Panc1 (cell line): ENCODE data around the gene NCKAP1. TPM values are rescaled to one million over a fixed set of nuclear protein-coding genes. Genes with fewer than 3 reads are reported as not detected.

Experiments
- ATAC-seq: fragments of 200-7000 bp; cut with Tn5 transposase; 2 replicates; pipeline ENCODE4 v1.9.1; 2020; ENCODE audit warnings: mild to moderate bottlenecking, moderate library complexity
- BruUV-seq: library from RNA; stranded (reverse); fragments of 400-500 nt; replicated peaks from 2 replicates; lab custom pipeline; 2021; lab: Mats Ljungman, UMichigan
- CTCF ChIA-PET: fragments of 300-600 bp; sonication (Branson Sonifier 250); formaldehyde crosslinking; loops from one replicate; lab custom pipeline; 2022; ENCODE audit warnings: antibody characterized with exemption; lab: Charles Lee
- POLR2A ChIA-PET: fragments of 300-600 bp; sonication (Branson Sonifier 250); formaldehyde crosslinking; loops from one replicate; lab custom pipeline; 2022; ENCODE audit warnings: antibody characterized with exemption; lab: Charles Lee
- DNase-seq: peaks from one replicate; pipeline ENCODE4 v3.0.0-alpha.2; 2010; ENCODE audit warnings: low read depth, low spot score
- H3K27ac ChIP-seq: 2 replicates; pipeline ENCODE4 v1.5.1; 2011; ENCODE audit warnings: mild to moderate bottlenecking, low read length, inconsistent platforms
- H3K27me3 ChIP-seq: fragments of 200-500 bp; sonication (Bioruptor generic); 2 replicates; pipeline ENCODE4 v1.6.0; 2014; ENCODE audit warnings: low read length, inconsistent platforms; ENCODE audit not compliant: control insufficient read depth, insufficient read depth
- H3K36me3 ChIP-seq: fragments of 200-500 bp; sonication (Bioruptor generic); 2 replicates; pipeline ENCODE4 v1.5.1; 2014; ENCODE audit warnings: inconsistent platforms, mild to moderate bottlenecking, low read length, moderate library complexity; ENCODE audit not compliant: control insufficient read depth, insufficient read depth
- H3K4me1 ChIP-seq: 2 replicates; pipeline ENCODE4 v1.5.1; 2011; ENCODE audit warnings: inconsistent platforms, mild to moderate bottlenecking, low read length, moderate library complexity; ENCODE audit not compliant: control insufficient read depth, insufficient read depth
- H3K4me3 ChIP-seq, 2 experiments: 2 replicates each; pipeline ENCODE4 v1.5.1; 2011 to 2012; ENCODE audit warnings: low read depth in 2 of 2, low read length in 2 of 2, mild to moderate bottlenecking in 2 of 2, inconsistent platforms in 1 of 2, moderate library complexity in 1 of 2
- H3K9me3 ChIP-seq: fragments of 200-500 bp; sonication (Bioruptor generic); 2 replicates; pipeline ENCODE4 v1.5.1; 2014; ENCODE audit warnings: low read depth, mild to moderate bottlenecking, inconsistent platforms, low read length, moderate library complexity; ENCODE audit not compliant: control insufficient read depth, insufficient read depth
- POLR2AphosphoS5 ChIP-seq: IDR thresholded peaks from 2 replicates; pipeline ENCODE4 v1.6.1; 2012; ENCODE audit warnings: mild to moderate bottlenecking, low read depth, low read length, moderate library complexity
- SIN3A ChIP-seq: IDR thresholded peaks from 2 replicates; pipeline ENCODE4 v1.6.1; 2012; ENCODE audit warnings: low read depth, mild to moderate bottlenecking, low read length, moderate library complexity, borderline replicate concordance; ENCODE audit not compliant: insufficient read depth
- TCF7L2 ChIP-seq: IDR thresholded peaks from 2 replicates; pipeline ENCODE4 v1.6.1; 2011; ENCODE audit warnings: mild to moderate bottlenecking, low read depth, low read length, inconsistent platforms
- in situ Hi-C: cut with HindIII; loops from 2 replicates; pipeline ENCODE4 v1.10.0; 2016; ENCODE audit warnings: low sequenced_read_pairs, low pct_unique_long_range_greater_than_20kb
- intact Hi-C: fragments of 100-400 bp; cut with micrococcal nuclease; formaldehyde crosslinking; loops from one replicate; pipeline ENCODE4 v1.10.0; 2022; ENCODE audit not compliant: unreplicated experiment
- total RNA-seq: library from RNA; stranded (reverse); gene quantifications from one replicate; pipeline ENCODE4 v1.2.1, GENCODE V29; 2021; ENCODE audit not compliant: unreplicated experiment
- TF ChIP-seq, protein P1 (sequence below), 2 experiments: IDR thresholded peaks; 2 replicates each; pipeline ENCODE4 v1.6.1; 2011 to 2012; ENCODE audit warnings: low read depth in 2 of 2, control low read depth in 1 of 2, low read length in 1 of 2, mild to moderate bottlenecking in 1 of 2, moderate library complexity in 1 of 2; ENCODE audit not compliant: insufficient read depth in 1 of 2
- TF ChIP-seq, protein P2 (sequence below): fragments of 450-650 bp; IDR thresholded peaks from 2 replicates; pipeline ENCODE4 v1.5.1; 2017; ENCODE audit warnings: mild to moderate bottlenecking

The NCKAP1 gene
- total RNA-seq, 1 experiment from 2014 or later: 174 TPM

DNA sequence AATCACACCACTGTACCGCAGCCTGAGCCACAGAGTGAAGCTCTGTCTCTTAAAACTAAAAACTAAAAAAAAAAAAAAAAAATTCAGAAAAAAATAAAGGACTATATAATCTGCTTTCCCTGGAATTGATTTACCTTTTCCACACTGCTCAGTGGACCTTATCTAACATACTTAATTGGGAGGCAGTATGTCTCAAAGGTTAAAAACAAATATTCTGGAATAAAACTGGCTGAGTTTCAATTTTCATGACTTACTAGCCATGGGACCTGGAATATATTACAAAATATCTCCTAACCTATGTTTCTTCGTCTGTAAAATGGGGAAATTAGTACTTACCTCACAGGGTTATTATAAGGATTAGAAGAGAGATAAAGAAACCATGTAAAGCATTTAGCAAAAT is 11.8 kb downstream of the NCKAP1 start:
- peaks cover 11% of the 10 kb centered on the region; the same call in 1 of the 2 replicates for H3K36me3 ChIP-seq
- in situ Hi-C loops: no loop called here
- no peaks in the 10 kb centered on the region for H3K9me3 ChIP-seq
- ChIA-PET POLR2A (interaction anchor here (0.6 kb wide), 1 partner anchor 27 kb away, joined by 4 read pairs; no protein-coding TSS in a partner anchor), CTCF (no interaction called here)
- peaks cover 26% of the 10 kb centered on the region; the same call in 1 of the 2 replicates for H3K4me1 ChIP-seq
- H3K27ac ChIP-seq: no peak overlapping the region
- DNase-seq (no peak), ATAC-seq (no peak)
- no peaks in the 10 kb centered on the region for H3K27me3 ChIP-seq
- intact Hi-C loops: no loop called here
- H3K4me3 ChIP-seq: no peak overlapping the region
- BruUV-seq: no TSS peak
- TF ChIP-seq, protein P1, sequence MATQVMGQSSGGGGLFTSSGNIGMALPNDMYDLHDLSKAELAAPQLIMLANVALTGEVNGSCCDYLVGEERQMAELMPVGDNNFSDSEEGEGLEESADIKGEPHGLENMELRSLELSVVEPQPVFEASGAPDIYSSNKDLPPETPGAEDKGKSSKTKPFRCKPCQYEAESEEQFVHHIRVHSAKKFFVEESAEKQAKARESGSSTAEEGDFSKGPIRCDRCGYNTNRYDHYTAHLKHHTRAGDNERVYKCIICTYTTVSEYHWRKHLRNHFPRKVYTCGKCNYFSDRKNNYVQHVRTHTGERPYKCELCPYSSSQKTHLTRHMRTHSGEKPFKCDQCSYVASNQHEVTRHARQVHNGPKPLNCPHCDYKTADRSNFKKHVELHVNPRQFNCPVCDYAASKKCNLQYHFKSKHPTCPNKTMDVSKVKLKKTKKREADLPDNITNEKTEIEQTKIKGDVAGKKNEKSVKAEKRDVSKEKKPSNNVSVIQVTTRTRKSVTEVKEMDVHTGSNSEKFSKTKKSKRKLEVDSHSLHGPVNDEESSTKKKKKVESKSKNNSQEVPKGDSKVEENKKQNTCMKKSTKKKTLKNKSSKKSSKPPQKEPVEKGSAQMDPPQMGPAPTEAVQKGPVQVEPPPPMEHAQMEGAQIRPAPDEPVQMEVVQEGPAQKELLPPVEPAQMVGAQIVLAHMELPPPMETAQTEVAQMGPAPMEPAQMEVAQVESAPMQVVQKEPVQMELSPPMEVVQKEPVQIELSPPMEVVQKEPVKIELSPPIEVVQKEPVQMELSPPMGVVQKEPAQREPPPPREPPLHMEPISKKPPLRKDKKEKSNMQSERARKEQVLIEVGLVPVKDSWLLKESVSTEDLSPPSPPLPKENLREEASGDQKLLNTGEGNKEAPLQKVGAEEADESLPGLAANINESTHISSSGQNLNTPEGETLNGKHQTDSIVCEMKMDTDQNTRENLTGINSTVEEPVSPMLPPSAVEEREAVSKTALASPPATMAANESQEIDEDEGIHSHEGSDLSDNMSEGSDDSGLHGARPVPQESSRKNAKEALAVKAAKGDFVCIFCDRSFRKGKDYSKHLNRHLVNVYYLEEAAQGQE (IDR thresholded peaks at IDR 0.05; ENCODE audit: insufficient read depth in 1 of 2, low read depth in 2 of 2, low read length in 1 of 2): no peak
- no peak for TF ChIP-seq POLR2AphosphoS5
- no peak for TF ChIP-seq TCF7L2
- TF ChIP-seq, protein P2, sequence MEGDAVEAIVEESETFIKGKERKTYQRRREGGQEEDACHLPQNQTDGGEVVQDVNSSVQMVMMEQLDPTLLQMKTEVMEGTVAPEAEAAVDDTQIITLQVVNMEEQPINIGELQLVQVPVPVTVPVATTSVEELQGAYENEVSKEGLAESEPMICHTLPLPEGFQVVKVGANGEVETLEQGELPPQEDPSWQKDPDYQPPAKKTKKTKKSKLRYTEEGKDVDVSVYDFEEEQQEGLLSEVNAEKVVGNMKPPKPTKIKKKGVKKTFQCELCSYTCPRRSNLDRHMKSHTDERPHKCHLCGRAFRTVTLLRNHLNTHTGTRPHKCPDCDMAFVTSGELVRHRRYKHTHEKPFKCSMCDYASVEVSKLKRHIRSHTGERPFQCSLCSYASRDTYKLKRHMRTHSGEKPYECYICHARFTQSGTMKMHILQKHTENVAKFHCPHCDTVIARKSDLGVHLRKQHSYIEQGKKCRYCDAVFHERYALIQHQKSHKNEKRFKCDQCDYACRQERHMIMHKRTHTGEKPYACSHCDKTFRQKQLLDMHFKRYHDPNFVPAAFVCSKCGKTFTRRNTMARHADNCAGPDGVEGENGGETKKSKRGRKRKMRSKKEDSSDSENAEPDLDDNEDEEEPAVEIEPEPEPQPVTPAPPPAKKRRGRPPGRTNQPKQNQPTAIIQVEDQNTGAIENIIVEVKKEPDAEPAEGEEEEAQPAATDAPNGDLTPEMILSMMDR: no peak
- no peak for TF ChIP-seq SIN3A

DNA sequence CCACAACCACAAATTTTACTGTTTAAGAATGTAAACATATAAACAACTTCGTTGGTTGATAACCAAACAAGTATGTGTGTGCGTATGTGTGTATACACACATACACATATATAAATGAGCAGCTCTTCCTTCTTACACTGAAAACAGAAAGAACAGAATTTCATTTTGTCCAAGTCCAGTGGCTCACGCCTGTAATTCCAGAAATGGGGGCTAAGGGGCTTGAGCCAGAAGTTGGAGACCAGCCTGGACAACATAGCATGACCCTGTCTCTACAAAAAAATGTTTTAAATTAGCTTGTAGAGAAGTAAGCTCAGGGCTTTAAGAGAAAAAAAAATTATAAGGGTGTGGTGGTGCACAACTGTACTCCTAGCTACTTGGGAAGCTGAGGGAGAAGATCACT is 12.3 kb downstream of the NCKAP1 start:
- BruUV-seq: no TSS peak
- POLR2A ChIA-PET: interaction anchor here (0.6 kb wide), 1 partner anchor 28 kb away, joined by 4 read pairs; no protein-coding TSS in a partner anchor
- Histone ChIP-seq H3K4me3 (no peak overlapping the region), H3K9me3 (no peaks in the 10 kb centered on the region), H3K27ac (no peak overlapping the region), H3K4me1 (peaks cover 26% of the 10 kb centered on the region; the same call in 1 of the 2 replicates), H3K27me3 (no peaks in the 10 kb centered on the region), H3K36me3 (peaks cover 11% of the 10 kb centered on the region; the same call in 1 of the 2 replicates)
- CTCF ChIA-PET: no interaction called here
- intact Hi-C loops (no loop called here), in situ Hi-C loops (no loop called here)
- no peak for ATAC-seq
- TF ChIP-seq SIN3A (no peak), TCF7L2 (no peak), POLR2AphosphoS5 (no peak)
- TF ChIP-seq, protein P1 (IDR thresholded peaks at IDR 0.05; ENCODE audit: insufficient read depth in 1 of 2, low read depth in 2 of 2, low read length in 1 of 2): no peak
- TF ChIP-seq, protein P2: no peak
- no peak for DNase-seq
